HG03025 (cell line): ENCODE data around the gene HACE1.
"Not testable (repeated sequence)": the region's sequence is repeated elsewhere in the genome, so short reads cannot be mapped to it uniquely, and the experiment has no call there.

Source experiments
- ATAC-seq: cut with Tn5 transposase; IDR thresholded peaks from one replicate; pipeline ENCODE4 v1.9.1; 2021; ENCODE audit warnings: mild to moderate bottlenecking, moderate library complexity; ENCODE audit not compliant: unreplicated experiment, low FRiP score

Gene HACE1

DNA sequence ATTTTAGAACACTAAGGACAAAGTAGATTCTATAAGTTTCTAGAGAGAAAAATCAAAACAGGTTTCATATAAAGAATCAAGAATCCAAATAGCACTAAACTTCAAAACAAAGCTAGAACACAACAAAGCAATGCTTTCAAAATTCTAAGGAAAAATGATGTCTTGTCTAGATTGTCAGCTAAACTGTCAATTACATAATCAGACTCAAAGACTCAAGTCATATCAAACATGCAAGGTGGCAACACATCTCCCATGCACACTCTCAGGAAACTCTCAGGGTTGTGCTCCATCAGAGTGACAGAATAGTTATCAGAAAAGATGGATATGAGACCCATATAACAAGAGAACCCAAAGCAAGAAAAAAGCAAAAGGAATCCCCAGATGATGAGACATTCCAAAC lies 23.9 kb downstream of the HACE1 start:
- ATAC-seq: no peak

DNA sequence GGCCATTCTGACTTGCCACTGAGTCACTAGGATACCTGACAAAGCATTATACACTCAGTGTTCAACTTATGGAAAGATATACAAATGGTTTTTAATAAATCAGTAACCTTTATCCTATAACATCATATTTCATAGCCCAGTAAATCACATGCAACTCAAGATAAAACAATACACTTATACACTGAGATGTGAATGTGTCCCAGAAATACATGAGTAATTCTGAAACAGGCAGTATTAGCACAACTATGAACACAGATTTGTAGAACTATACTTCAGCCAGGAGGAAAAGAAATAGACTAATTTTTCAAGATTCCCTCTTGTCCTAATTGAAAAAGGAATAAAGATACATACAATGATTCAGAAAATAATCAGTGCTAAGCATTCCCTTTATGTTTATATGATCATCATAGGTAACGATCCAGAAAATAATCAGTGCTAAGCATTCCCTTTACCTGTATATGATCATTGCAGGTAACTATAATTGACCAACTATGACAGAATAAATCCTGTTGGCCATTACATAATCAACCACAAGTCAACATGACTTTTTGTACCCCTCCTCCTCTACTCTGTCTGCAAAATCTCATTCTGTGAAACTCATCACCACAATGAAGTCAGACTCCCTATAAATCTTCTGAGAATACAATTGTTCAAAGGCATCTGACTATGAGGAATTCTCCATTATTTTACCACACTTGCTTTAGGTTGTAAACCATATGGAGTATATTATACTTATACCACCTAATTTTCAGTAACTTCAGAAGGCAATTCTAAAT lies 30.3 kb downstream of the HACE1 start:
- ATAC-seq: no peak

DNA sequence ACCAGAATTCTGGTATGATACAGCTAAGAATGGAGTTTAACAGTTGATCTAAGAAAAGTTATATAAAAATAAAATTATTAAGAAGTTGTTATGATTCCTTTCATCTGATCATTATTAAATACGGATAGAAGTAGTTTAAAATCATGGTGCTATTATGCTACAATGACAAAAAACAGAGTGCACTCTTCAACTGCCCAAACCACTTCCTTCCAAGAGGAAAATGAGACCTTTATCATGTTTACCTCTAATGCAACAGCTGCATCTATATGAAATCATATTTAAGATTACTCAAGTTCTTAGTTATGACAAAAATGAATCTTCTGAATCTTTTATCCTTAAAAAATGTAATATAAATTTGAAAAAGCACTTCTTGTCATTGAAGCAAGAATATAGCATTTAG lies 31.2 kb downstream of the HACE1 start:
- no peak for ATAC-seq

DNA sequence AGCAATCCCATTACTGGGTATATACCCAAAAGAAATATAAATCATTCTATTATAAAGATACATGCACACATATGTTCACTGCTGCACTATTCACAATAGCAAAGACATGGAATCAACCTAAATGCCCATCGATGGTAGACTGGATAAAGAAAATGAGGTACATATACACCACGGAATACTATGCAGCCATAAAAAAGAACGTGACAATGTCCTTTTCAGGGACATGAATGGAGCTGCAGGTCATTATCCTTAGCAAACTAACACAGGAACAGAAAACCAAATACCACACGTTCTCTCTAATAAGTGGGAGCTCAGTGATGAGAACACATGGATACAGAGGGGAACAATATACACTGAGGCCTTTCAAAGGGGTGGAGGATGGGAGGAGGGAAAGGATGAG lies 38.9 kb downstream of the HACE1 start:
- not testable (repeated sequence) for ATAC-seq

DNA sequence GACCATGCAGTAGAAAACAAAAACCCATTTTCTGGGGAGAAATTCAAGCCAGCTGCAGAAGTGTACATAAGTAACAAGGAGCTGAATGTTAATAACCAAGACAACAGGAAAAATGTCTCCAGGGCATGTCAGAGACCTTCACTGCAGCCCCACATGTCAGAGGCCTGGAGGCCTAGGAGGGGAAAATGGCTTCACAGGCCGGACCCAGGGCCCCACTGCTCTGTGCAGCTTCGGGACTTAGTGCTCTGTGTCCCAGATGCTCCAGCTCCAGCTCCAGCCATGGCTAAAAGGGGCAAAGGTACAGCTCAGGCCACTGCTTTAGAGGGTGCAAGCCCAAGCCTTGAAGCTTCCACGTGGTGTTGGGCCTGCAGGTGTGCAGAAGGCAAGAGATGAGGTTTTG lies 43.6 kb downstream of the HACE1 start:
- no peak for ATAC-seq

DNA sequence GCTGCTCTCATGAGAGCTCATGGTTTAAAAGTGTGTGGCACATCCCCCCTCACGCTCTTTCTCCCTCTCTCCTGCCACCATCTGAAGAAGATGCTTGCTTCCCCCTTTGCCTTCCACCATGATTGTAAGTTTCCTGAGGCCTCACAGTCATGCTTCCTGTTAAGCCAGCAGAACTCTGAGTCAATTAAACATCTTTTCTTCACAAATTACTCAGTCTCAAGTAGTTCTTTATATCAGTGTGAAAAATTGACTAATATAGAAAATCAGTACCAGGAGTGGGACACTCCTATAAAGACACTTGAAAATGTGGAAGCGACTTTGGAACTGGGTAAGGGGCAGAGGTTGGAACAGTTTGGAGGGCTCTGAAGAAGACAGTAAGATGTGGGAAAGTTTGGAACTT lies 45.0 kb downstream of the HACE1 start:
- ATAC-seq: no peak

DNA sequence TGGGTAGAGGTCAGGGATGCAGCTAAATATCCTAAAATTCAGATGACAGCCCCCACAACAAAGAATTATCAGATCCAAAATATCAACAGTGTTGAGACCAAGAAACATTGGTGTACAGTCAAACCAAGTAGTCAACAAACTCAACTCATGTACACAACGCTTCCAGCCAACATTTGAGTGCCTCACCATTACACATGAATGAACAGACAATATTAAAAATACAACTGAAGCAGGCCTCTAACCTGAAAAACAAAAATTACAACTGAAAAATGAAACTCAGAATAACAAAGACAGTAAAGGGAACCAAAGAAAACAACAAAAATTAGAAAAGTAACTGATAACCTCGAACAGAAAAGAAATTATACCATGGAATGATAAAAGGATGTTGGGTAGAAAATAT lies 46.2 kb downstream of the HACE1 start:
- no peak for ATAC-seq

DNA sequence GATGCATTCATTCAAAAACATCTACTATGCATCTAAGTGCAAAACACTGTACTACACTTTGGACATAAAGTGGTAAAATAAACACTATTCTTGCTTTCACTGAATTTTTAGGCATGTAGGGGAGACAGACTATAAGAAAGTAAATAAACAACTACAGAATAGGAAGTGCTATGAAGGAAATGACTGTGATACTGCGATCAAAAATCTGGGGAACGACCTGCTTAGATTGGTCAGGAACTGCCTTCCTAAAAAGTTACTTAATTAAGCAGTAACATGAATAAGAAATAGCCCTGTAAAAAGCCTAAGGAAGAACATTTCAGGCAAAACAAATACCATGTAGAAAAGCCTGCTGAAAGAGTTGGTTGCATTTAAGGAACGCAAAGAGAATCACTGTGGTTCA lies 50.6 kb downstream of the HACE1 start:
- no peak for ATAC-seq

DNA sequence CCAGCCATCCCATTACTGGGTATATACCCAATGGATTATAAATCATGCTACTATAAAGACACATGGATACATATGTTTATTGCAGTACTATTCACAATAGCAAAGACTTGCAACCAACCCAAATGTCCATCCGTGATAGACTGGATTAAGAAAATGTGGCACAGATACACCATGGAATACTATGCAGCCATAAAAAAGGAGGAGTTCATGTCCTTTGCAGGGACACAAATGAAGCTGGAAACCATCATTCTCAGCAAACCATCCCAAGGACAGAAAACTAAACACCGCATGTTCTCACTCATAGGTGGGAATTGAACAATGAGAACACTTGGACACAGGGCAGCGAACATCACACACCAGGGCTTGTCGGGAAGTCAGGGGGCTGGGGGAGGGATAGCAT lies 54.4 kb downstream of the HACE1 start:
- not testable (repeated sequence) for ATAC-seq

DNA sequence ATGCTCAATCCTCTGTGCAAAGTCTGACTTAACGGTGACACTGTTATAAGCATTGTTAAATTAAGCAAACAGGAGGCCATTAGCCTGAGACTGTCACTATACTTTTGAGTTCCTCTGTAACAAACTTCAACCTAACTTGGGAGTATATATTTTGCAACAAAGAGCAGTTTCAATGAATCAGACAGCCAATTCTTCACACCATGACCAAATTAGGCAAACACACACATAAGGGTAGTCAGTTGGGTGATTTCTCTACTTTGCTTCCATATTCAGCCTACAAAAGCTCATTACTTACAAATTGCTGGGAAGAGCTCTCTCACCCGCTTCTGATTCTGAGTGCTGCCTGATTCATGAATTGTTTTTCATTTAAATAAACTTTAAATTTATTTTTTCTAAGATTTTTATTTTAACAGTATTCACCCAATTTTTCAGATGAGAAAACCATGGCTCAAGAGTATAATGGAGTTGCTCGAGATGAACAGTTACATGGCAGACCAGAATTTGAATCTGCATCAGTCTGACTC lies 60.5 kb downstream of the HACE1 start:
- ATAC-seq: no peak

DNA sequence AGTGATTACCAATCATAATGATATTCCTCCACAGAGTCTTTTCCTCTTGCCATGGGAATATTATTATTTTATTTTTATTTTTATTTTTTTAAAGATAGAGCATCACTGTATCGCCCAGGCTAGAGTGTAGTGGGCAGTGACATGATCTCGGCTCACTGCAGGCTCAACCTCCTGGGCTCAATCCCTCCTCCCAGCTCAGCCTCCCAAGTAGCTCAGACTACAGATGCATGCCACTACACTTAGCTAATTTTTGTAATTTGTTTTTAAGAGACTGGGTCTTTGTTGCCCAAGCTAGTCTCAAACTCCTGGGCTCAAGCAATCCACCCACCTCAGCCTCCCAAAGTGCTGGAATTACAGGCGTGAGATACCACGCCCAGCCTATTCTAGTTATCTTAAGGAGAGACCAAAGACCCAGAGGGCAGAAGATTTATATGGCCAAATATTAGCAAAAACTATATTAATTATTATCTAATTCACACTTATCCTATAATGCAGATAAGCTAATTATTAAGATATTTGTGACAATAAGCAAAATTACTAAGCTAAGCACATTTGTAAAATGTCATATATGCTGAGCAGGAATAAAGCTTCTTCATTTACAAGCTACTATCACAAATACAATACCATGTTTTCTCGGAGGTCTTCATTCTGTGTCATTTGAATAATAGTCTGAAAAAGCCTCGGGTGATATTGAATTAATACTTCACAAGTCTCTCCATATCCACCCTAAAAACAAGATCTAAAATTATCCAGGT lies 63.5 kb downstream of the HACE1 start:
- no peak for ATAC-seq

DNA sequence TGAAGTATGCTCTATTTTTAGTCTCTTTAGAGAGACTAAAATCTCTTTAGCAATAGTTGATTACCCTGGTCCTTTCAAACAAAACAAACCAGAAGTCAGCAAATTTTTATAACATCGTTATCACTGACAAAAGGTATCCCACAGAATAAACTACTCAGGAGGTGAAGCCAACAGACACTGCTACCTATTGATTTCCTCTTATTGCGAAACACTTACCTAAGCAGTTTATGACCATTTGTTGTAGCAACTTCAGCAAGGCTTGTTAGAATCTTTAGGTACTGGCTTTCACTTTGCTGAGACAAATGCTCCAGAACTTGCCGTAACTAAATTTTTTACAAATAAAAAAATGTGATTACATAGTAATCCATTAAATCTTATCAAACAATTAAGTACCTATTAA lies 64.4 kb downstream of the HACE1 start:
- ATAC-seq: no peak

DNA sequence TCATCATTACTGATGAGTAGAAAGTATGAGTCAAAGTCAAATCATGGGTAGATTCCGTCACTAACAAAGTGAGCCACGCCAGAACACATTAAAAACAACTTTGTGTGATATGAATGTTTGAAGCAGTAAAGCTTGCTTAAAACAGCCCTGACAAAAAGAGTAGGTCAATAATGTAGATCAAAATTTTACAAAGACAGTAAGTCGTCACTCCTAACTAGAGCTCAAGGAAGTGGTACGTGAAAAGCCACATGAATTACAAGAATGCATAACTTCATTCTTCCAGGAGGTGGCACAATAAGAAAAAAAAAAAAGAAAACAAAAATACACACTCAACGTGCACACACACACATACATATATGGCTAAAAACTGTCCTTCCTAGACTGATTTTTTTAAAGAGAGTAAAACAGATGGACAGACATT lies 69.9 kb downstream of the HACE1 start:
- ATAC-seq: no peak

DNA sequence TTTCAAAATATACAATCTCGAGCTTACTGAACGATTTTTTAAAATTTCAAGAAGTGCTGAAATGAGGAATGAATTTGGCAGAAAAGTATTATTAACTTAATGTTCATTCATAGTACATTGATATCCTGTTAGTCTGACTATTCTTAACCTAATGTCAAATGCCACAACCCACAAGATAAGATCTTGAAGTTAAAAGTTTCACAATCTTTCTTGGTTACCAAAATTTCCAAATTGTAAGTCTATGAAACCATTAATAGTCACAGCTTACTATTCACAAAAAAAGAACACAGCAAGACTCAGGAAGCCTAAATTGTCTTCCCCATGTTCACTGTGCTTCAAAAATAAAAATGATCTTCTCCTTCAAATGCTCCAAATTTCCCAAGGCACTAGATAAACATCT lies 71.3 kb downstream of the HACE1 start:
- ATAC-seq: no peak

DNA sequence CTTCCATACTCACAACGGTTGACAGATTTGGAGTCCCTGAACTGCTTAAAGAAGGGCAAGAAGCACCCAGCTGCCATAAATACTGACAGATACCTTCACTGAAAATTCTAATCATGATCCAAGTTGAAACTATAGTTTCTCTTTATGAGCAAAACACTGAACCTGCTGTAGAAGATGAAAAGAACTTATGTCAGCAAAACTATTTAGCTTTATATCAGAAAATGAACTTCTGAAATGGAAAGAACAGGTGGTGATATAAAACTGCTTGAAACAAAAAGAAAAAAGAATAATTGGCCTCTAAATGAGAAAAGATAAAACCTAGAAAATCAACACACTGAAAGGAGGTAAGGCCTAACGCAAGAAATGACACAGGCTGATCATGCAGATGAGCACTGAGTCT lies 72.4 kb downstream of the HACE1 start:
- ATAC-seq: no peak

DNA sequence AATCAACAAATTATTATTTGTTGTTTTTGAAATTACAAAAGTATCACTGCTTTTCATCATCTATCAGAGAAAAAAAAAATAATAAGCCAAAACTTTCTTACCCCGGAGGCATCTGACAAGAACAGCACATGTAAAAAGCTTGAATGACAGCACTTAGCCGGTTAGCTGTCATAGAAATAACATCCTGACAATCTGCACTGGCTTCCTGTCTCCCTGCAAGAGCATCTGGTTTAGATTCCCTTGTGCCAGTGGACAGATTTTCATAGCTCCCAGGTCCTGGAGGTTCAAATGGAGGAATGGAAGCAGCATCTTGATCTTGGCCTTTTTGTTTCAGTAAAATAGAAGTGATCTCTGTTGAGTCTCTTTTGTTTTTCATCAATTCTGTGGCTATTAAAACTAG lies 74.8 kb downstream of the HACE1 start:
- no peak for ATAC-seq

DNA sequence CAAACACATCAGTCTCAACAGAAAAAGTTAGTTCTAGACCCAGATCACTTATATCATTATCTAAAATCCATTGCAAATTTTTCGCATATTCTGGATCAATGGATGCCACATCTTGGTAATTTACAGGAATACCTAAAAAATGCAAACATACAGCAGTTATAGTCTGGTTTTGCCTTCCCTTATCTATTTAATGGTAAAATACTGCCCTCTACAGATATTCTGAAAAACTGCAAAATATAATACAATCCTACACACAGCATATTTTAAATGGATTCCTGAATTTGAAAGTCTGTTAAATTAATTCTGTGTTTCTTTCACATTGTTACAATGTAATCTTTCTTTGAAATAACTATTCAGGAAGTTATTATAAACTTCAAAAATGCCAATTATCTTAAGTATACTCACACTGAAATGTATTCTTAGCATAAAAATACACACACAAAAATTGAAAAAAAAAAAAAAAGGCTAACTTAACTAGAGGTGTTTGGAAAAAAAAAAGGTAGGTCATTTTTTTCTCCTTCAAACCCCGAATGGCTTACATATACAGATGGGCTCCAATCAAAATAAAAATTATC lies 88.4 kb downstream of the HACE1 start:
- ATAC-seq: peak; percentile 75

DNA sequence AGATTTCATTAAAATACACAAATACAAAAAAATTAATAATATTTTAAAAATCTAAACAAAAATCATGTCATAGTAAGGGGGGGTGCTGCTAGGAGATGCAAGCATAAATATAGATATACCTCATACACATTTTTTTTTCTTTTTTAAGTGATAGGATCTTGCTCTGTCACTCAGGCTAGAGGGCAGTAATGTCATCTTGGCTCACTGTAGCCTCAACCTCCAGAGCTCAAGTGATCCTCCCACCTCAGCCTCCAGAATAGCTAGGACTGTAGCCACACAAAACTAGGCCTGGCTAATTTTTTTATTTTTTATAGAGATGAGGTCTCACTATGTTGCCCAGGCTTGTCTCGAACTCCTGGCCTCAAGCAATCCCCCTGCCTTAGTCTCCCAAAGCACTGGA lies 90.8 kb downstream of the HACE1 start:
- ATAC-seq: no peak

DNA sequence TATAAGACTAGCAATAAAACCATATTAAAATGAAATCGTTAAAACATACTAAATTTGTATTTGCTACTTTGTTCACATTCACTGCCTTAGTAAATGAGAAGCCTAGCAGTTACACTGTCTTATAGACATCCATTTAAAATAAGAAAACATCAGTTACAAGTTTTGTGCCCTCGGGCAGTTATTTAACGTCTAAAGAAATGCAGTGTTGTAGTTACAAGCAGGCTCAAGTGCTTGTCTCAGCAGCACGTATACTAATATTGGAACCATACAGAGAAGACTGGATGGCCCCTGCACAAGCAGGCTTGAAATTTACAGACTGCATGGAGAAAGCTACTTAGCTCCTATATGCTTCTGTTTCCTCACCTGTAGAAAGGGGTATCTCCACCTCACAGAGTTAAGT lies 93.1 kb downstream of the HACE1 start:
- no peak for ATAC-seq

DNA sequence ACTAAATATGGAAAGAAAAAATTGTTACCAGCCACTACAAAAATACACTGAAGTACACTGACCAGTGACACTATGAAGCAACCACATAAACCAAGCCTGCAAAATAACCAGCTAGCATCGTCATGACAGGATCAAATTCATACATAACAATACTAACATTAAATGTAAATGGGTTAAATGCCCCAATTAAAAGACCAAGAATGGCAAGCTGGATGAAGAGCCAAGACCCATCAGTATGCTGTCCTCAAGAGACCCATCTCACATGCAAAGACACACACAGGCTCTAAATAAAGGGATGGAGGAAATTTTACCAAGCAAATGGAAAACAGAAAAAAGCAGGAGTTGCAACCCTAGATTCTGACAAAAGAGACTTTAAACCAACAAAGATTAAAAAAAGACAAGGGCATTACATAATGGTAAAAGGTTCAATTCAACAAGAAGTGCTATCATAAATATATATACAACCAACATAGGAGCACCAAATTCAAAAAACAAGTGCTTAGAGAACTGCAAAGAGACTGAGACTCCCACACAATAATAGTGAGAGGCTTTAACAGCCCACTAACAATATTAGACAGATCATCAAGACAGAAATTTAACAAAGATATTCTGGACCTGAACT lies 104.8 kb downstream of the HACE1 start:
- no peak for ATAC-seq

DNA sequence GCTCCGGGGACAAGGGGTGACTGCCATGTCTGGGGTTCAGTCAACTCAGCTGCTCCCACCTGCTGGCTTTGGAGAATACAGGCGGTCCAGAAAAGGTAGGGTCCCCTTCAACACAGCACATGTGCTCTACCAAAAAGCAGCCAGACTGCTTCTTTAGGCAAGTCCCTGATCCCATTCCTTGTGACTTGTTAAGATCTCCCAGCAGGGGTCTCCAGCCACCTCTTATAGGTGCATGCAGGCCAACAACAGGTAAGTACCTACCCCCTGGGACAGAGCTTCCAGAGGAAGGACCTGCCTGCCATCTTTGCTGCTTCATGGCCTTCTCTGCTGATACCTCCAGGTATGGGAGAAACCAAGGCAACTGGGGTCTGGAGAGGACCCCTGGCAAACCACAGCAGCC lies 106.5 kb downstream of the HACE1 start:
- ATAC-seq: no peak
